Suprapubic skin (tissue), 4 donors: ENCODE results near the gene PTPRN2. TPM values are rescaled to one million over a fixed set of nuclear protein-coding genes. Genes with fewer than 3 reads are reported as not detected.

Experiments used
- DNase-seq, 2 donors: peaks; one replicate each; pipeline ENCODE4 v3.0.0-alpha.2; 2019; ENCODE audit warnings: low spot score in 2 of 2
- H3K27ac ChIP-seq: fragments of 200-600 bp; sonication (generic); one replicate; pipeline ENCODE4 v1.5.1; 2019
- H3K27me3 ChIP-seq: fragments of 200-600 bp; sonication (generic); one replicate; pipeline ENCODE4 v1.5.1; 2019
- H3K36me3 ChIP-seq: fragments of 200-600 bp; sonication (generic); one replicate; pipeline ENCODE4 v1.5.1; 2019
- H3K4me1 ChIP-seq: fragments of 200-600 bp; sonication (generic); one replicate; pipeline ENCODE4 v1.5.1; 2019
- H3K4me3 ChIP-seq: fragments of 200-600 bp; sonication (generic); one replicate; pipeline ENCODE4 v1.5.1; 2019; ENCODE audit warnings: mild to moderate bottlenecking
- H3K9me3 ChIP-seq: fragments of 200-600 bp; sonication (generic); one replicate; pipeline ENCODE4 v1.5.1; 2019
- CTCF ChIP-seq, 2 donors: fragments of 200-600 bp in 1 of 2; fragments of 450-650 bp in 1 of 2; sonication (generic) in 1 of 2; IDR thresholded peaks; one replicate each; pipeline ENCODE4 v1.5.1; 2016 to 2019; ENCODE audit warnings: antibody characterized with exemption in 2 of 2, mild to moderate bottlenecking in 1 of 2, moderate library complexity in 1 of 2
- EP300 ChIP-seq: sonication (generic); formaldehyde crosslinking; IDR thresholded peaks from one replicate; pipeline ENCODE4 v1.6.1; 2017; ENCODE audit warnings: antibody characterized with exemption
- POLR2A ChIP-seq, 2 donors: fragments of 450-650 bp; IDR thresholded peaks; one replicate each; pipeline ENCODE4 v1.6.1; 2017; ENCODE audit warnings: antibody characterized with exemption in 2 of 2, mild to moderate bottlenecking in 2 of 2, moderate library complexity in 2 of 2
- POLR2AphosphoS5 ChIP-seq, 3 donors: sonication (generic); formaldehyde crosslinking; IDR thresholded peaks; one replicate each; pipeline ENCODE4 v1.6.1; 2017; ENCODE audit warnings: antibody characterized with exemption in 3 of 3
- WGBS: methylation state at CpG from one replicate; pipeline ENCODE4 v1.1.5; 2018; 5-methylcytosine and 5-hydroxymethylcytosine counted together
- total RNA-seq, 4 donors: library from RNA; depleted of rRNA; stranded (reverse); fragments of >200 nt; gene quantifications; one replicate each; pipeline ENCODE4 v1.1.0, GENCODE V29; 2016

Gene PTPRN2
- total RNA-seq, 4 donors from 2014 or later: 0.23 to 1.8 (median 1.3) TPM

DNA sequence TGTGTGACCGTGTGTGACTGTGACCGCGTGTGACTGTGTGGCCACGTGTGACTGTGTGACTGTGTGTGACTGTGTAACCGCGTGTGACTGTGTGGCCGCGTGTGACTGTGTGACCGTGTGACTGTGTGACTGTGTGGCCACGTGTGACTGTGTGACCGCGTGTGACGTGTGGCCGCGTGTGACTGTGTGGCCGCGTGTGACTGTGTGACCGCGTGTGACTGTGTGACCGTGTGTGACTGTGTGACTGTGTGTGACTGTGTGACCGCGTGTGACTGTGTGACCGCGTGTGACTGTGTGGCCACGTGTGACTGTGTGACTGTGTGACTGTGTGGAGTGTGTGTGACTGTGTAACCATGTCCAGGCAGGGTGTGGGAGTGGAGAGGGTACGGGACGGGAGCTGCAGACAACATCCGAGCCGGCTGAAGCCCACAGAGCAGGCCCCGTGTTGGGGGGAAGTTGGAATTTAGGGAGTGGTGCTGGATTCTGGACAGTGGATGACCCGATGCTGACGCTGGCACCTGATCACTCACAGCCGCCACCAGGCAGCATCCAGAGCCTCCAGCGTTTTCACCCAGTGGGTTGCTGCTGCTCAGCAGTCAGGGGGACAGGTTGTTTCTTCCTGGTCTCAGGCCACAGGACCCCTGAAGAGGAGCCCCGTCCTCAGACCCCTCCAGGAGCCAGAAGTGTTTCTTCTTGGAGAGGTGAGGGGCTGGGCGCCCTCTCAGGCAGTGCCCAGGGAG lies 747.3 kb downstream of the PTPRN2 start:
- TF ChIP-seq POLR2AphosphoS5 (IDR thresholded peaks at IDR 0.05): no peak
- TF ChIP-seq POLR2A (IDR thresholded peaks at IDR 0.05): no peak
- no peak for TF ChIP-seq CTCF (IDR thresholded peaks at IDR 0.05)
- TF ChIP-seq EP300: no peak
- DNase-seq: no peak
- H3K9me3 ChIP-seq: no peaks in the 10 kb centered on the region
- WGBS: 96% methylated on average over 33 of the region's 36 CpGs
- H3K27ac ChIP-seq: no peak overlapping the region
- H3K36me3 ChIP-seq: no peaks in the 10 kb centered on the region
- no peaks in the 10 kb centered on the region for H3K4me1 ChIP-seq
- H3K4me3 ChIP-seq: no peak overlapping the region
- H3K27me3 ChIP-seq: no peaks in the 10 kb centered on the region

DNA sequence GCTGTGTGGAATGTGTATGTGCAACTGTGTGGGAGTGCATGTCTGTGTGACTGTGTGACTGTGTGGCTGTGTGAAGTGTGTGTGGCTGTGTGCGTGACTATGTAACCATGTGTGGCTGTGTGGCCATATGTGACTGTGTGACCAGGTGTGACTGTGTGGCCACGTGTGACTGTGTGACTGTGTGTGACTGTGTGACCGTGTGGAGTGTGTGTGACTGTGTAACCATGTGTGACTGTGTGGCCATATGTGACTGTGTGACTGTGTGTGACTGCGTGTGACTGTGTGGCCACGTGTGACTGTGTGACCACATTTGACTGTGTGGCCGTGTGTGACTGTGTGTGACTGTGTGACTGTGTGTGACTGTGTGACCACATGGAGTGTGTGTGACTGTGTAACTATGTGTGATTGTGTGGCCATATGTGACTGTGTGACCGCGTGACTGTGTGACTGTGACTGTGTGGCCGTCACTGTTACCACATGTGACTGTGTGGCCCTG lies 747.9 kb downstream of the PTPRN2 start:
- Histone ChIP-seq H3K27ac (no peak overlapping the region), H3K4me3 (no peak overlapping the region), H3K36me3 (no peaks in the 10 kb centered on the region), H3K27me3 (no peaks in the 10 kb centered on the region), H3K4me1 (no peaks in the 10 kb centered on the region), H3K9me3 (no peaks in the 10 kb centered on the region)
- 86% methylated on average over 9 of the region's 9 CpGs for WGBS
- TF ChIP-seq POLR2A (IDR thresholded peaks at IDR 0.05): no peak
- no peak for DNase-seq

DNA sequence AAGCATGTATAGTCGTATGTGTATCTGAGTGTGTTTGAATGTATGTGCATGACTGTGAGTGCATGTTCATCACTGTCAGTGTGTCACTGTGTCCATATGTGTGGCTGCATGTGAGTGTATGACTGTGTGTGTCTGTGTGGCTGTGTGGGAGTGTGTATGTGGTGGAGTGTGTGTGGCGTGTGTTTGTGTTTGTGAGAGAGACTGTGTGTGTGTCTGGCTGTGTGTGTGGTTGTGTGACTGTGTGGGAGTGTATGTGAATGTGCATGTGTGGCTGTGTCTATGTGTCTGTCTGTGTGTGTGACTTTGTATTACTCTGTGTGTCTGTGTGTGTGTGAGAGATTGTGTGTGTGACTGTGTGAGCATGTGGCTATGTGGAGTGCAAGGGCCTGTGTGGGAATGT lies 748.4 kb downstream of the PTPRN2 start:
- Histone ChIP-seq H3K27ac (no peak overlapping the region), H3K9me3 (no peaks in the 10 kb centered on the region), H3K27me3 (no peaks in the 10 kb centered on the region), H3K4me3 (no peak overlapping the region), H3K36me3 (no peaks in the 10 kb centered on the region), H3K4me1 (no peaks in the 10 kb centered on the region)
- no peak for DNase-seq
- 83% methylated on average over 2 of the region's 2 CpGs for WGBS
- TF ChIP-seq CTCF (IDR thresholded peaks at IDR 0.05): no peak

DNA sequence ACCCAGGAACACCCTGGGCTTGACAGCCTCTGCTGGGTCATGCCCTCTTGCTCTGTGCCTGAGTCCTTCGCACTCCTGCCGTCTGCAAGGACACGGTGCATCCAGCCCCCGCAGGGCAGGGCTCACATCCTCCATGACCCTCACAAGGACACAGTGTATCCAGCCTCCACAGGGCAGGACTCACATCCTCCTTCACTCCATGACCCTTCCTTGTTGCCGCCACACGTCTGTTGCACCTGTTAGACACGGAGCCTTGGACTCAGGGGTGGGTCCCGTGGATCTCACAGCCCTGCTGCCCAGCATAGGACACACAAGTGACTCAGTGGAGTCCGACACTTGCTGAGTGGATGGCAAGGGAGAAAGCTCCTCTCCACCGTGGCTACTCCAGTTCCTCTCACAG lies 750.1 kb downstream of the PTPRN2 start:
- DNase-seq: no peak
- TF ChIP-seq POLR2AphosphoS5 (IDR thresholded peaks at IDR 0.05): no peak
- TF ChIP-seq EP300: no peak
- TF ChIP-seq CTCF (IDR thresholded peaks at IDR 0.05): no peak
- no peak for TF ChIP-seq POLR2A (IDR thresholded peaks at IDR 0.05)
- H3K36me3 ChIP-seq: no peaks in the 10 kb centered on the region
- H3K4me1 ChIP-seq: no peaks in the 10 kb centered on the region
- 92% methylated on average over 10 of the region's 10 CpGs for WGBS
- peaks cover 6% of the 10 kb centered on the region for H3K27me3 ChIP-seq
- no peak overlapping the region for H3K27ac ChIP-seq
- no peak overlapping the region for H3K4me3 ChIP-seq
- H3K9me3 ChIP-seq: no peaks in the 10 kb centered on the region

DNA sequence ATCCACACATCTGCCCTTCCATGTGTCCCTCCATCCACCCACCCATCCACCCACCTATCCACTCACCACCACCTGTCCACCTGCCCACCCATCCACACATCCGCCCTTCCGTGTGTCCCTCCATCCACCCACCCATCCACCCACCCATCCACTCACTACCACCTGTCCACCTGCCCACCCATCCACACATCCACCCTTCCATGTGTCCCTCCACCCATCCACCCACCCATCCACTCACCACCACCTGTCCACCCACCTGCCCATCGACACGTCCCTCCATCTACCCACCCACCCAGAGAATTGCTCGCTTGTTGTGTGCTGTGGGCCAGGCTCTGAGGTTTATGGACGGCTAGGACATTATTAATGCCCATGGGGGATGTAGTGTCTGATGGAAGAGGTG lies 750.6 kb downstream of the PTPRN2 start:
- TF ChIP-seq CTCF (IDR thresholded peaks at IDR 0.05) (no peak), POLR2A (IDR thresholded peaks at IDR 0.05) (no peak), POLR2AphosphoS5 (IDR thresholded peaks at IDR 0.05) (no peak)

More for the DNA sequence above, 750.6 kb downstream of the PTPRN2 start:
- no peak for DNase-seq
- Histone ChIP-seq H3K4me1 (no peaks in the 10 kb centered on the region), H3K27me3 (peaks cover 6% of the 10 kb centered on the region), H3K36me3 (no peaks in the 10 kb centered on the region), H3K4me3 (no peak overlapping the region), H3K27ac (no peak overlapping the region), H3K9me3 (no peaks in the 10 kb centered on the region)
- 74% methylated on average over 6 of the region's 6 CpGs for WGBS
